Memory B cell (primary cell): Measurements from ENCODE around the gene BCKDK.
A peak's percentile ranks its signal among the peaks of the same experiment; 100 is the strongest.
"Not testable (repeated sequence)": the region's sequence is repeated elsewhere in the genome, so short reads cannot be mapped to it uniquely, and the experiment has no call there.

Source experiments
- ATAC-seq: fragments of 150-1000 bp; cut with Tn5 transposase; 2 replicates; pipeline ENCODE4 v1.10.0; 2021; ENCODE audit warnings: low read depth, mild to moderate bottlenecking, moderate library complexity
- DNase-seq, 2 donors: peaks; one replicate each; pipeline ENCODE4 v3.0.0; 2022; ENCODE audit warnings: low spot score in 2 of 2
- H3K27ac Mint-ChIP-seq: one replicate; pipeline ENCODE4 v1.8.0; 2022; ENCODE audit warnings: mild to moderate bottlenecking, moderate library complexity, mixed read lengths
- H3K27me3 Mint-ChIP-seq: one replicate; pipeline ENCODE4 v1.8.0; 2022; ENCODE audit warnings: mixed read lengths
- H3K36me3 Mint-ChIP-seq: one replicate; pipeline ENCODE4 v1.8.0; 2022; ENCODE audit warnings: mild to moderate bottlenecking, mixed read lengths
- H3K4me1 Mint-ChIP-seq: one replicate; pipeline ENCODE4 v1.8.0; 2022; ENCODE audit warnings: mixed read lengths
- H3K4me3 Mint-ChIP-seq: one replicate; pipeline ENCODE4 v1.8.0; 2022; ENCODE audit warnings: mild to moderate bottlenecking, moderate library complexity, mixed read lengths
- H3K9me3 Mint-ChIP-seq: one replicate; pipeline ENCODE4 v1.8.0; 2022; ENCODE audit warnings: mixed read lengths

Gene BCKDK

GRCh38 chr16:31099860-31100638 lies 8.1 kb upstream of the BCKDK start:
- Mint-ChIP-seq H3K27ac (no peak overlapping the region), H3K4me1 (peaks cover 8% of the 10 kb centered on the region), H3K4me3 (no peak overlapping the region), H3K9me3 (no peaks in the 10 kb centered on the region), H3K27me3 (no peaks in the 10 kb centered on the region), H3K36me3 (peaks cover 2% of the 10 kb centered on the region)
- DNase-seq (no peak), ATAC-seq (no peak)

GRCh38 chr16:31100876-31101641 lies 7.1 kb upstream of the BCKDK start:
- H3K36me3 Mint-ChIP-seq, DNase-seq, H3K27ac Mint-ChIP-seq, H3K4me1 Mint-ChIP-seq, ATAC-seq, H3K4me3 Mint-ChIP-seq, H3K9me3 Mint-ChIP-seq, H3K27me3 Mint-ChIP-seq: not testable (repeated sequence)

GRCh38 chr16:31105677-31106213 lies 2.4 kb upstream of the BCKDK start:
- Mint-ChIP-seq H3K4me1 (peaks cover 18% of the 10 kb centered on the region), H3K36me3 (peaks cover 4% of the 10 kb centered on the region), H3K4me3 (peak overlapping the region; percentile 39), H3K27me3 (no peaks in the 10 kb centered on the region), H3K27ac (no peak overlapping the region), H3K9me3 (no peaks in the 10 kb centered on the region)
- DNase-seq (peak; percentile 82 to 92), ATAC-seq (peak; percentile 79)

- ATAC-seq (no peak), DNase-seq (no peak)
- Mint-ChIP-seq H3K36me3 (peaks cover 4% of the 10 kb centered on the region), H3K27me3 (no peaks in the 10 kb centered on the region), H3K4me1 (peaks cover 18% of the 10 kb centered on the region), H3K27ac (no peak overlapping the region), H3K4me3 (peak overlapping the region; percentile 89), H3K9me3 (no peaks in the 10 kb centered on the region)
These were observed 1.4 kb upstream of the BCKDK start for GRCh38 chr16:31106509-31107464.

- H3K27ac Mint-ChIP-seq: no peak overlapping the region
- peaks cover 4% of the 10 kb centered on the region for H3K36me3 Mint-ChIP-seq
- no peaks in the 10 kb centered on the region for H3K9me3 Mint-ChIP-seq
These were observed 720 bp upstream of the BCKDK start for GRCh38 chr16:31107465-31107867.

DNA sequence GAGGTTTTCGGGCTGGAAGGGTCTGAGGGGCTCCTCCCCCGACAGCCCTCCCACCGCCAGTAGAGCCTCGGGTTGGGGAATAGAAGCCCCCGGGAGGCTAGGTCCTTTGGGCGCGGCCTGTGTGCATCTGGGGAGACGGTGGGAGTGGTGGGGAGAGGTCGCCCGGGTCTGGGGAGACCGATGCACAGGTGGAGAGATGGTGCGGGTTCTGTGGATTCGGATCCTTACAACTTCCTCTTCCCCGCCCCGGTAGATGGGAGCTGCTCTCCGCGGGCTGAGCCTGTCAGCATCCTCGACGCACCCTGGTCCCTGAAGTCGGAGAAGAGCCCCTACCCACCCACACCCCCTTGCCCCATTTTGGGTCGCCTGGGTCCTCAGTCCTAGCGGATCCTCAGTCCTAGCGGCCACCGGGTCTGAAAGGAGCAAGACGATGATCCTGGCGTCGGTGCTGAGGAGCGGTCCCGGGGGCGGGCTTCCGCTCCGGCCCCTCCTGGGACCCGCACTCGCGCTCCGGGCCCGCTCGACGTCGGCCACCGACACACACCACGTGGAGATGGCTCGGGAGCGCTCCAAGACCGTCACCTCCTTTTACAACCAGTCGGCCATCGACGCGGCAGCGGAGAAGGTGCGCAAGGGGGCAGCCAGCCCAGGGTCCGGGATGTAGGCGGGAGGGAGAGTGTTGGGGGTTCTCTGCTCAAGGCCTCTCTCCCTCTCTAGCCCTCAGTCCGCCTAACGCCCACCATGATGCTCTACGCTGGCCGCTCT lies 790 bp downstream of the BCKDK start:
- peaks cover 18% of the 10 kb centered on the region for H3K4me1 Mint-ChIP-seq
- peak overlapping the region; percentile 79 for H3K4me3 Mint-ChIP-seq
- no peak overlapping the region for H3K27ac Mint-ChIP-seq
- no peaks in the 10 kb centered on the region for H3K9me3 Mint-ChIP-seq
- peaks cover 3% of the 10 kb centered on the region for H3K36me3 Mint-ChIP-seq
- no peak for DNase-seq
- no peak for ATAC-seq
- H3K27me3 Mint-ChIP-seq: no peaks in the 10 kb centered on the region

More at GRCh38 chr16:31107465-31107867, 720 bp upstream of the BCKDK start:
- H3K4me1 Mint-ChIP-seq: peaks cover 18% of the 10 kb centered on the region
- DNase-seq: no peak
- H3K4me3 Mint-ChIP-seq: peak overlapping the region; percentile 89
- no peak for ATAC-seq
- H3K27me3 Mint-ChIP-seq: no peaks in the 10 kb centered on the region

GRCh38 chr16:31109622-31110021 lies 1.4 kb downstream of the BCKDK start:
- Mint-ChIP-seq H3K27ac (no peak overlapping the region), H3K27me3 (no peaks in the 10 kb centered on the region), H3K4me1 (peaks cover 18% of the 10 kb centered on the region), H3K36me3 (peaks cover 3% of the 10 kb centered on the region), H3K9me3 (no peaks in the 10 kb centered on the region), H3K4me3 (peak overlapping the region; percentile 79)
- no peak for DNase-seq
- no peak for ATAC-seq

GRCh38 chr16:31110106-31111034 lies 2.2 kb downstream of the BCKDK start:
- no peak for DNase-seq
- Mint-ChIP-seq H3K4me1 (peaks cover 20% of the 10 kb centered on the region), H3K9me3 (no peaks in the 10 kb centered on the region), H3K4me3 (peak overlapping the region; percentile 41), H3K27ac (no peak overlapping the region), H3K36me3 (peaks cover 3% of the 10 kb centered on the region), H3K27me3 (no peaks in the 10 kb centered on the region)
- no peak for ATAC-seq

DNA sequence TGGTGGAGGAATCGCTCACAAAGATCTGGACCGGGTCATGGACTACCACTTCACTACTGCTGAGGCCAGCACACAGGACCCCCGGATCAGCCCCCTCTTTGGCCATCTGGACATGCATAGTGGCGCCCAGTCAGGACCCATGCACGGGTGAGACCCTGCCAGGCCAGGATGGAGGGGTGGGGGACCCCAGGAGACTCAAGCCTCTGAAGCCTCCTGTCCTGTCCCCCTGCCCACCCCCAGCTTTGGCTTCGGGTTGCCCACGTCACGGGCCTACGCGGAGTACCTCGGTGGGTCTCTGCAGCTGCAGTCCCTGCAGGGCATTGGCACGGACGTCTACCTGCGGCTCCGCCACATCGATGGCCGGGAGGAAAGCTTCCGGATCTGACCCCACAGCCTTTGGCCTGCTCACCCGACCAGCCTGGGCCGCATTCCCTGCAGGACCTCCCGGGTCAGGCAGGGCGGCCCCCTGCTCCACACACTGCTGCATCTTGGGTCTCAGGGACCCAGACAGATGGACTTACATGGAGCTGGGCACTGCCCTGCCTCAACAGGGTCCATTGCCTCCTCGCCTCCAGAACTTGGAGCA lies 3.8 kb downstream of the BCKDK start:
- peaks cover 3% of the 10 kb centered on the region for H3K36me3 Mint-ChIP-seq
- DNase-seq (no peak), ATAC-seq (no peak)
- H3K27ac Mint-ChIP-seq: no peak overlapping the region
- no peak overlapping the region for H3K4me3 Mint-ChIP-seq
- no peaks in the 10 kb centered on the region for H3K27me3 Mint-ChIP-seq
- H3K4me1 Mint-ChIP-seq: peaks cover 16% of the 10 kb centered on the region
- H3K9me3 Mint-ChIP-seq: no peaks in the 10 kb centered on the region

- Mint-ChIP-seq H3K4me3 (no peak overlapping the region), H3K27me3 (no peaks in the 10 kb centered on the region), H3K4me1 (peaks cover 14% of the 10 kb centered on the region), H3K9me3 (no peaks in the 10 kb centered on the region), H3K27ac (peak overlapping the region; percentile 69), H3K36me3 (peaks cover 3% of the 10 kb centered on the region)
- no peak for ATAC-seq
- DNase-seq: no peak
These were observed 4.5 kb downstream of the BCKDK start for GRCh38 chr16:31112711-31113110.

DNA sequence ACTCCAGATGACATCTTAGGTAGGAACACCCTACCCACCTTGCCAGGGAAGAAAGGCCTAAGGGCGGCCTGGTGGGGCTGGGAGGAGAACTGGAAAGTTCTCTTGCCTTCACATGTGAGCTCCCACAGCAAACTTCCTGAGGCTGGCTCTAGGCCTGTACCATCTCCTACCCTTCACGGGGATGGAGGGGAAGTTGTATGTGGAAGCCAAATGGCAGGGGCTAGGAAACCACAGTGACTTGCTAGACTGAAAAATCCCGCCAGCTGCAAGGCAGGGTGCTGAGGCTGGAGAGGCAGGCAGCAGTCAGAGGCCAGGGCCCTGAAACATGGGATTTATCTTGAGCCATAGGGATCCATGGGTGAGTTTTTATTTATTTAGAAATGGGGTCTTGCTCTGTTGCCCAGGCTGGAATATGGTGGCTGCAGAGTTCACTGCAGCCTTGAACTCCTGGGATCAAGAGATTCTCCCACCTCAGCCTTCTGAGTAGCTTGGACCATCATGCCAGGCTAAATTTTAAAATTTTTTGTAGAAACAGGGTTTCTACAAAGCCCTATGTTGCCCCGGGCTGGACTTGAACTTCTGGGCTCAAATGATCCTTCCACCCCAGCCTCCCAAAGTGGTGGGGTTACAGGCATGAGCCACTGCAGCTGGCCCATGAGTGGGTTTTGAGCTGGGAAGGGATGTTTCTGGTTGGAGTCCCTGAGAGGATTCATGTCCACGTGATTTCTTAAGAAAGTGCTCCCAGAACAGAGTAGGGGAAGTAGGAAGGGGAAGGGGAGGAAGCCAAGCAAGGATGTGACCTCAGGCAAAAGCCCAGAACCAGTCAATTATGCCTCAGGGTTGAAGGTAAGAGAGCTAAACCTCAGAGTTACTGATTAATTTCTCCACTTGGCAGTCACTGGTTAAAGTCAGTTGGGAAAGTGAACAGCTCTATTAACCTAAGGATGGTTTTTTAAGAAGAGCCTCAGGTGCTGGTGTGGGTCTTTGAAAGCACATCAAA lies 5.2 kb downstream of the BCKDK start:
- Mint-ChIP-seq H3K27ac (peak overlapping the region; percentile 69), H3K4me3 (no peak overlapping the region), H3K4me1 (peaks cover 14% of the 10 kb centered on the region), H3K36me3 (peaks cover 3% of the 10 kb centered on the region), H3K9me3 (no peaks in the 10 kb centered on the region), H3K27me3 (no peaks in the 10 kb centered on the region)
- no peak for ATAC-seq
- DNase-seq: no peak
